ENCODE results near the gene HOXC9. TPM values are rescaled to one million over a fixed set of nuclear protein-coding genes. Genes with fewer than 3 reads are reported as not detected.

Gene HOXC9
- total RNA-seq, 2 donors from 2014 or later = not detected

DNA sequence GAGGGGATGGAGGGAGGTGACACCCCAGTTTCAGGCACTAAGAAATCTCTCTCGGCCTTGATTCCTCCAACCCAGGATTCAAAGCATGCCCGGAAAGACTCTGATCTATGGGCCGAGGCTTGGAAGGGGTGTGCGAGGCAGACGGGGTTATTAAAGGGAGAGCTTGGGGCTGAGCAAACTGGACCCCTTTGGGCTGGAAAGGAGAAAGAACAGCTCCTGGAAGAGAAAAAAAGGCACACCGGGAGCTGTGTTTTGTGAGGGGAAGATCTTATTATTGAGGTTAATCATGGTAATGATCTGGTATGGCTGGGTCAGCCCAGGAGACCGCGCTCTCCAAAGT, 48.0 kb downstream of the HOXC9 start:
- no peak for TF ChIP-seq POLR2A (IDR thresholded peaks at IDR 0.05)
- TF ChIP-seq CTCF (IDR thresholded peaks at IDR 0.05) = no peak
- ATAC-seq = no peak
- 37 to 46% methylated on average over 8 of the region's 8 CpGs for WGBS, 2 donors
- intact Hi-C loops (cut with DNase I) = no loop called here
- Histone ChIP-seq H3K27ac (no peak overlapping the region), H3K27me3 (peaks cover 3 to 32% of the 10 kb centered on the region in 2 donors), H3K4me1 (peaks cover 13% of the 10 kb centered on the region), H3K36me3 (replicated peaks in 1 of 2; ENCODE audit: insufficient read depth in 1 of 2, low read depth in 2 of 2) (no peaks in the 10 kb centered on the region), H3K4me3 (no peak overlapping the region), H3K9me3 (no peaks in the 10 kb centered on the region)
- no peak for DNase-seq

GRCh38 chr12:54048406-54049093, 48.6 kb downstream of the HOXC9 start:
- Histone ChIP-seq H3K4me1 (peaks cover 17% of the 10 kb centered on the region), H3K4me3 (no peak overlapping the region), H3K27me3 (peaks cover 3 to 37% of the 10 kb centered on the region in 2 donors), H3K9me3 (no peaks in the 10 kb centered on the region), H3K36me3 (replicated peaks in 1 of 2; ENCODE audit: insufficient read depth in 1 of 2, low read depth in 2 of 2) (no peaks in the 10 kb centered on the region), H3K27ac (no peak overlapping the region)
- DNase-seq (no peak), ATAC-seq (no peak)
- 41 to 59% methylated on average over 3 of the region's 3 CpGs for WGBS, 2 donors
- TF ChIP-seq POLR2A (IDR thresholded peaks at IDR 0.05) (no peak), CTCF (IDR thresholded peaks at IDR 0.05) (no peak)
- intact Hi-C loops (cut with DNase I) = no loop called here

DNA sequence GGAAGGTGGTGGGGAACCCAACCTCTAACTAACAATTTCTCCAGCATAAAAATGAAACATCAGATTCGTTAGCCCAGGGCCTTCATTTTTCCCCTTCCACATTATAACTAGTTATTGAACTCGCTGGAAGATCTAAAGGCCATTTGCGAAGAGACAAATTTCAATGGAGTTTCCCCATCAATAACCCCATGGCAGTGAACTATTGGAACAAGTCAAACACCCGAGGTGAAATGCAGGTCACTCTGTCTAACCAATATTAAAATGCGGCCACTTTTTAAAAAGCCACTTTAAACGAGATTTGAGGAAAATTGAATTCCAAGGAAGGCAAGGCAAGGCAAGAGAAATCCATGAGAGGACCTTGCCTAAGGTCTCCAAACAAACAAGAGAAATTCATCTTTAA, 49.1 kb downstream of the HOXC9 start:
- intact Hi-C loops (cut with DNase I) = no loop called here

GRCh38 chr12:54050482-54050810, 50.5 kb downstream of the HOXC9 start:
- intact Hi-C loops (cut with DNase I) = no loop called here
- no peak for DNase-seq
- H3K27ac ChIP-seq = no peak overlapping the region

More for the DNA sequence above, 49.1 kb downstream of the HOXC9 start:
- H3K36me3 ChIP-seq (replicated peaks in 1 of 2; ENCODE audit: insufficient read depth in 1 of 2, low read depth in 2 of 2) = no peaks in the 10 kb centered on the region
- TF ChIP-seq POLR2A (IDR thresholded peaks at IDR 0.05) (no peak), CTCF (IDR thresholded peaks at IDR 0.05) (no peak)
- no peak for DNase-seq
- no peak overlapping the region for H3K27ac ChIP-seq
- peaks cover 3 to 43% of the 10 kb centered on the region in 2 donors for H3K27me3 ChIP-seq
- H3K4me1 ChIP-seq = peaks cover 23% of the 10 kb centered on the region
- 52 to 60% methylated on average over 6 of the region's 6 CpGs for WGBS, 2 donors
- H3K4me3 ChIP-seq = no peak overlapping the region
- no peak for ATAC-seq
- no peaks in the 10 kb centered on the region for H3K9me3 ChIP-seq

More at GRCh38 chr12:54050482-54050810, 50.5 kb downstream of the HOXC9 start:
- TF ChIP-seq POLR2A (IDR thresholded peaks at IDR 0.05) (no peak), CTCF (IDR thresholded peaks at IDR 0.05) (no peak)
- no peaks in the 10 kb centered on the region for H3K9me3 ChIP-seq
- H3K4me1 ChIP-seq = peaks cover 23% of the 10 kb centered on the region
- ATAC-seq = no peak
- WGBS, 2 donors = 35 to 43% methylated on average over 2 of the region's 2 CpGs
- H3K27me3 ChIP-seq = peaks cover 0 to 43% of the 10 kb centered on the region in 2 donors
- H3K4me3 ChIP-seq = no peak overlapping the region
- H3K36me3 ChIP-seq (replicated peaks in 1 of 2; ENCODE audit: insufficient read depth in 1 of 2, low read depth in 2 of 2) = no peaks in the 10 kb centered on the region
